CD4-positive, alpha-beta memory T cell (primary cell): ENCODE data around the gene PPFIA2. TPM values are rescaled to one million over a fixed set of nuclear protein-coding genes. Genes with fewer than 3 reads are reported as not detected.

Source experiments
- CTCF ChIA-PET: fragments of 350-600 bp; sonication (Branson Sonifier 250); formaldehyde crosslinking; loops from one replicate; lab custom pipeline; 2021; ENCODE audit warnings: inconsistent platforms; ENCODE audit not compliant: partially characterized antibody; lab: Charles Lee
- POLR2A ChIA-PET: fragments of 350-600 bp; sonication (Branson Sonifier 250); formaldehyde crosslinking; loops from one replicate; lab custom pipeline; 2021; ENCODE audit not compliant: partially characterized antibody; lab: Charles Lee
- DNase-seq, 5 donors: peaks; one replicate each; pipeline versions ENCODE4 v3.0.0 to v3.0.0-alpha.2; 2020 to 2022; ENCODE audit warnings: mixed read lengths in 1 of 5
- H3K27ac ChIP-seq: one replicate; pipeline ENCODE4 v1.7.0; 2013; ENCODE audit warnings: low read depth, low read length
- H3K27me3 ChIP-seq: 2 replicates; pipeline ENCODE4 v1.7.0; 2013; ENCODE audit warnings: mild to moderate bottlenecking, low read length, moderate library complexity; ENCODE audit not compliant: insufficient read depth
- H3K36me3 ChIP-seq: 2 replicates; pipeline ENCODE4 v1.7.0; 2013; ENCODE audit warnings: mild to moderate bottlenecking, low read length, moderate library complexity; ENCODE audit not compliant: insufficient read depth
- H3K4me1 ChIP-seq: 2 replicates; pipeline ENCODE4 v1.7.0; 2013; ENCODE audit warnings: mild to moderate bottlenecking, low read length, moderate library complexity; ENCODE audit not compliant: insufficient read depth
- H3K4me3 ChIP-seq, 2 donors: one replicate each; pipeline ENCODE4 v1.7.0; 2013; ENCODE audit warnings: low read length in 2 of 2, mild to moderate bottlenecking in 1 of 2
- H3K9me3 ChIP-seq, 2 donors: one replicate each; pipeline ENCODE4 v1.7.0; 2013; ENCODE audit warnings: low read length in 2 of 2, control low read depth in 1 of 2; ENCODE audit not compliant: control insufficient read depth in 1 of 2
- H3K27ac Mint-ChIP-seq, 7 donors: one replicate each; pipeline ENCODE4 v1.8.0; 2020 to 2021; ENCODE audit warnings: mixed read lengths in 7 of 7, mild to moderate bottlenecking in 6 of 7, inconsistent platforms in 3 of 7, moderate library complexity in 3 of 7
- H3K27me3 Mint-ChIP-seq, 2 donors: one replicate each; pipeline ENCODE4 v1.8.0; 2020 to 2021; ENCODE audit warnings: mixed read lengths in 2 of 2
- H3K36me3 Mint-ChIP-seq, 2 donors: one replicate each; pipeline ENCODE4 v1.8.0; 2020 to 2021; ENCODE audit warnings: mixed read lengths in 2 of 2, inconsistent platforms in 1 of 2, mild to moderate bottlenecking in 1 of 2
- H3K4me1 Mint-ChIP-seq, 4 donors: one replicate each; pipeline ENCODE4 v1.8.0; 2020 to 2021; ENCODE audit warnings: mixed read lengths in 4 of 4, mild to moderate bottlenecking in 1 of 4
- H3K4me3 Mint-ChIP-seq, 8 donors: one replicate each; pipeline ENCODE4 v1.8.0; 2020 to 2021; ENCODE audit warnings: mixed read lengths in 8 of 8, mild to moderate bottlenecking in 7 of 8, moderate library complexity in 6 of 8, inconsistent platforms in 3 of 8
- H3K9me3 Mint-ChIP-seq, 8 donors: one replicate each; pipeline ENCODE4 v1.8.0; 2020 to 2021; ENCODE audit warnings: mixed read lengths in 8 of 8, mild to moderate bottlenecking in 5 of 8, inconsistent platforms in 3 of 8, moderate library complexity in 1 of 8
- intact Hi-C: fragments of 100-400 bp; cut with micrococcal nuclease; formaldehyde crosslinking; loops from one replicate; pipeline ENCODE4 v1.15.1; 2023
- polyA plus RNA-seq, 2 donors: library from polyadenylated mRNA; unstranded; fragments of 300-500 nt; fragmentation: Illumina TruSeq; gene quantifications; one replicate each; pipeline ENCODE4 v1.2.3, GENCODE V29; 2021
- total RNA-seq, 2 experiments: library from RNA; stranded (reverse); gene quantifications; one replicate each; pipeline ENCODE4 v1.2.3, GENCODE V29; 2021

PPFIA2 gene
- total and polyA plus RNA-seq, 4 experiments from 2014 or later, result not detected

GRCh38 chr12:81253360-81253759, 505.8 kb downstream of the PPFIA2 start:
- Mint-ChIP-seq H3K27ac (no peak overlapping the region), H3K4me1 (no peaks in the 10 kb centered on the region), H3K36me3 (no peaks in the 10 kb centered on the region), H3K4me3 (no peak overlapping the region), H3K27me3 (no peaks in the 10 kb centered on the region), H3K9me3 (peaks cover 0 to 3% (median 0%) of the 10 kb centered on the region in 8 donors)
- H3K4me1 ChIP-seq, result no peaks in the 10 kb centered on the region
- H3K27me3 ChIP-seq, result no peaks in the 10 kb centered on the region
- CTCF ChIA-PET, result no interaction called here
- intact Hi-C loops, result no loop called here
- DNase-seq, result no peak
- no peak overlapping the region for H3K27ac ChIP-seq
- H3K36me3 ChIP-seq, result no peaks in the 10 kb centered on the region
- no peak overlapping the region for H3K4me3 ChIP-seq
- POLR2A ChIA-PET, result no interaction called here
- H3K9me3 ChIP-seq, result peaks cover 0 to 4% of the 10 kb centered on the region in 2 donors

GRCh38 chr12:81252228-81252627, 506.9 kb downstream of the PPFIA2 start:
- Mint-ChIP-seq H3K4me3 (no peak overlapping the region), H3K4me1 (no peaks in the 10 kb centered on the region), H3K27ac (no peak overlapping the region), H3K27me3 (no peaks in the 10 kb centered on the region), H3K9me3 (peaks cover 0 to 3% (median 0%) of the 10 kb centered on the region in 8 donors), H3K36me3 (no peaks in the 10 kb centered on the region)
- CTCF ChIA-PET, result no interaction called here
- H3K27me3 ChIP-seq, result no peaks in the 10 kb centered on the region
- H3K27ac ChIP-seq, result no peak overlapping the region
- DNase-seq, result no peak
- H3K36me3 ChIP-seq, result no peaks in the 10 kb centered on the region
- no peak overlapping the region for H3K4me3 ChIP-seq
- H3K9me3 ChIP-seq, result peaks cover 0 to 4% of the 10 kb centered on the region in 2 donors
- no peaks in the 10 kb centered on the region for H3K4me1 ChIP-seq
- POLR2A ChIA-PET, result no interaction called here
- intact Hi-C loops, result no loop called here

GRCh38 chr12:81249976-81250375, 509.2 kb downstream of the PPFIA2 start:
- DNase-seq, result no peak
- H3K4me1 ChIP-seq, result no peaks in the 10 kb centered on the region
- no peaks in the 10 kb centered on the region for H3K36me3 ChIP-seq
- peaks cover 0 to 4% of the 10 kb centered on the region in 2 donors for H3K9me3 ChIP-seq
- H3K27ac Mint-ChIP-seq, result no peak overlapping the region
- H3K27me3 Mint-ChIP-seq, result no peaks in the 10 kb centered on the region
- H3K27ac ChIP-seq, result no peak overlapping the region
- H3K36me3 Mint-ChIP-seq, result no peaks in the 10 kb centered on the region
- CTCF ChIA-PET, result no interaction called here
- H3K27me3 ChIP-seq, result no peaks in the 10 kb centered on the region
- no peaks in the 10 kb centered on the region for H3K4me1 Mint-ChIP-seq
- intact Hi-C loops, result no loop called here
- no peak overlapping the region for H3K4me3 ChIP-seq
- no peak overlapping the region for H3K4me3 Mint-ChIP-seq
- POLR2A ChIA-PET, result no interaction called here
- H3K9me3 Mint-ChIP-seq, result peaks cover 0 to 9% (median 0%) of the 10 kb centered on the region in 8 donors

GRCh38 chr12:81245907-81246570, 513.1 kb downstream of the PPFIA2 start:
- Histone ChIP-seq H3K36me3 (no peaks in the 10 kb centered on the region), H3K27ac (no peak overlapping the region), H3K27me3 (no peaks in the 10 kb centered on the region), H3K4me3 (no peak overlapping the region), H3K9me3 (peaks cover 0 to 4% of the 10 kb centered on the region in 2 donors), H3K4me1 (no peaks in the 10 kb centered on the region)
- intact Hi-C loops, result no loop called here
- ChIA-PET POLR2A (no interaction called here), CTCF (no interaction called here)
- Mint-ChIP-seq H3K4me1 (no peaks in the 10 kb centered on the region), H3K4me3 (no peak overlapping the region), H3K36me3 (no peaks in the 10 kb centered on the region), H3K27me3 (no peaks in the 10 kb centered on the region), H3K9me3 (peaks cover 0 to 15% (median 7%) of the 10 kb centered on the region in 8 donors), H3K27ac (no peak overlapping the region)
- no peak for DNase-seq

GRCh38 chr12:81245458-81245857, 513.7 kb downstream of the PPFIA2 start:
- peaks cover 0 to 4% of the 10 kb centered on the region in 2 donors for H3K9me3 ChIP-seq
- Mint-ChIP-seq H3K4me1 (no peaks in the 10 kb centered on the region), H3K27me3 (no peaks in the 10 kb centered on the region), H3K4me3 (no peak overlapping the region), H3K9me3 (peaks cover 0 to 15% (median 7%) of the 10 kb centered on the region in 8 donors), H3K27ac (no peak overlapping the region), H3K36me3 (no peaks in the 10 kb centered on the region)
- H3K27ac ChIP-seq, result no peak overlapping the region
- H3K27me3 ChIP-seq, result no peaks in the 10 kb centered on the region
- H3K4me1 ChIP-seq, result no peaks in the 10 kb centered on the region
- no peaks in the 10 kb centered on the region for H3K36me3 ChIP-seq
- CTCF ChIA-PET, result no interaction called here
- intact Hi-C loops, result no loop called here
- H3K4me3 ChIP-seq, result no peak overlapping the region
- no peak for DNase-seq
- POLR2A ChIA-PET, result no interaction called here

GRCh38 chr12:81231574-81232368, 527.4 kb downstream of the PPFIA2 start:
- no peaks in the 10 kb centered on the region for H3K4me1 ChIP-seq
- H3K36me3 Mint-ChIP-seq, result no peaks in the 10 kb centered on the region
- H3K27ac ChIP-seq, result no peak overlapping the region
- ChIA-PET CTCF (no interaction called here), POLR2A (no interaction called here)
- no peaks in the 10 kb centered on the region for H3K9me3 ChIP-seq
- no peaks in the 10 kb centered on the region for H3K4me1 Mint-ChIP-seq
- peaks cover 0 to 5% (median 2%) of the 10 kb centered on the region in 8 donors for H3K9me3 Mint-ChIP-seq
- intact Hi-C loops, result no loop called here
- no peak overlapping the region for H3K4me3 ChIP-seq
- H3K27me3 ChIP-seq, result no peaks in the 10 kb centered on the region
- no peak overlapping the region for H3K27ac Mint-ChIP-seq
- no peak overlapping the region for H3K4me3 Mint-ChIP-seq
- H3K36me3 ChIP-seq, result no peaks in the 10 kb centered on the region
- no peaks in the 10 kb centered on the region for H3K27me3 Mint-ChIP-seq
- no peak for DNase-seq

GRCh38 chr12:81229759-81230158, 529.4 kb downstream of the PPFIA2 start:
- ChIA-PET POLR2A (no interaction called here), CTCF (no interaction called here)
- no peak overlapping the region for H3K27ac ChIP-seq
- no peaks in the 10 kb centered on the region for H3K4me1 ChIP-seq
- no peaks in the 10 kb centered on the region for H3K9me3 ChIP-seq
- H3K27ac Mint-ChIP-seq, result no peak overlapping the region
- no peaks in the 10 kb centered on the region for H3K36me3 Mint-ChIP-seq
- H3K27me3 Mint-ChIP-seq, result no peaks in the 10 kb centered on the region
- H3K9me3 Mint-ChIP-seq, result peaks cover 0 to 14% (median 4%) of the 10 kb centered on the region in 8 donors
- H3K4me3 Mint-ChIP-seq, result no peak overlapping the region
- intact Hi-C loops, result no loop called here
- H3K4me1 Mint-ChIP-seq, result no peaks in the 10 kb centered on the region
- no peak for DNase-seq
- H3K27me3 ChIP-seq, result no peaks in the 10 kb centered on the region
- H3K4me3 ChIP-seq, result no peak overlapping the region
- no peaks in the 10 kb centered on the region for H3K36me3 ChIP-seq
